ENCODE data around the gene EML6.

- TF ChIP-seq CTCF (IDR thresholded peaks at IDR 0.05 in 4 of 5, conservative IDR thresholded peaks at IDR 0.05 in 1 of 5) (no peak), POLR2A (IDR thresholded peaks at IDR 0.05) (no peak)
Observed at GRCh38 chr2:54915101-54915500, 191.6 kb downstream of the EML6 start.

Data from gastrocnemius medialis (tissue), 4 donors.